PC-9 (cell line): Measurements from ENCODE around the gene ANKRD6.

Experiments used
- CTCF ChIP-seq: fragments of 200-600 bp; sonication (generic); conservative IDR thresholded peaks from 2 replicates; pipeline ENCODE4 v1.6.1; 2017; ENCODE audit warnings: mixed run types, antibody characterized with exemption, mild to moderate bottlenecking, moderate library complexity
- EZH2 ChIP-seq: fragments of 200-600 bp; sonication (generic); IDR thresholded peaks from 2 replicates; pipeline ENCODE4 v1.8.0; 2017; ENCODE audit warnings: antibody characterized with exemption, low read depth

- TF ChIP-seq EZH2 (no peak), CTCF (no peak)
These were observed 172.9 kb downstream of the ANKRD6 start for GRCh38 chr6:89605861-89606260.
